IPS-NIHi7 (cell line): ENCODE results near the gene ACTL7B.
"Not testable (repeated sequence)": the region's sequence is repeated elsewhere in the genome, so short reads cannot be mapped to it uniquely, and the experiment has no call there.

Experiments used
- DNase-seq: peaks from one replicate; pipeline ENCODE4 v3.0.0; 2012; ENCODE audit warnings: mixed read lengths; ENCODE audit errors: extremely low spot score

ACTL7B gene

DNA sequence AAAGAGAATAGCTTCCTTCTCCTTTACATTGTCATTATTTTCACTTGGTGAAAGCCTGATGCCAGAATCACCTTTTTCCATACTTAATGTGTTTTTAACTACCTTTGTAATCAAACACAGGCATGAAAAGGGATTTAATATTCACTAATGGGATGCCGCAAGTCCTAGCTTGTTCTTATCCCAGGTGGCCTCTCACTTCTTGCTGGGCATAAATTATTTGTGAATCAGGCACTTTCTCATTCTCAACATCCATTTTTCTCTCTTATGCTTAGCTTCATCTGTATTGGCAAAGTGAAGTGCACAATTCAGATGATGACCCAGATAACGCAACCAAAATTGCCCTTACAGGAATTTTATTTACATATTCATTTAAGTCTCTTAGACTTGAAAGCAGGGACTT, 10.9 kb downstream of the ACTL7B start:
- DNase-seq = no peak

DNA sequence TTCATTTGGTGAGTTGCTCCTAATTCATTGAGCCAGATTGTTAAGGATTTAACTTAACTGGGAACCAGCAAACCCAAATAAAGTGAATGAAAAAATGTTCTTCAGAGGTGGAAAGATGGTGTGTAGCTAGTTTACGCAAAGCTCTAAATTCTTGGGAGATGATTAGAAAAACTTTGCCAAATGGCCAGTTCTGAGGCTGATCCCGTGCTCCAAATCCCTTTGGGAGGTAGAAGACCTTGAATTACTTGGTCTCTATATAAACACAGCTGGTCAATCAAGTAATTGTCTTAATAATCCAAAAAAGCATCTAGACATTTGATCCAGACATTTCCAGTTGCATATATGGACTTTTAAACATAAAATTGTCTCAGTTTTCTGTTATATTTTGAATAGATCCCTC, 11.4 kb downstream of the ACTL7B start:
- no peak for DNase-seq

DNA sequence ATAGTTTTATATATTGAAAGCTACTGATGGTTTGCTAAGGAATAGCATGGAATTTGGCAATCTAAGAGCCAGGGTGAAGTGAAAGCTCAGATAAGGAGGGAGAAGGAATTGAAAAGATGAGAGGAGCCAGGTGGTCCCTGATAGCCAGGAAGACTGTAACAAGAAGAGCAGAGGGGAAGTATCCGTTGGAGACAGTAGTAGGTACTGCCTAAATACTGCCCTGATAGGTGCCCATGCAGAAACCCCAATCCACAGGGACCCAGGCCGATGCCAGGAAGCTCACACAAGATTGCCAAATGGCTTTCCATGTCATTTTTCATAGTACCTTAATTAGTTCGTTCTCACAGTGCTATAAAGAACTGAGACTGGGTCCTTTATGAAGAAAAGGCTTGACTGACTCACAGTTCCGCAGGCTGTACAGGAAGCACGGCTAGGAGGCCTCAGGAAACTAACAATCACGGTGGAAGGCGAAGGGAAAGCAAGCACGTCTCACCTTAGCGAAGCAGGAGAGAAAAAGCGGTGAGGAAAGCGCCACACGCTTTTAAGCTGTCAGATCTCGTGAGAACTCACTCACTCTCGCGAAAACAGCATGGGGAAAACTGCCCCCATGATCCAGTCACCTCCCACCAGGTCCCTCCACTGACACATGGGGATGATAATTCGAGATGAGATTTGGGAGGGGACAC, 13.0 kb downstream of the ACTL7B start:
- no peak for DNase-seq

DNA sequence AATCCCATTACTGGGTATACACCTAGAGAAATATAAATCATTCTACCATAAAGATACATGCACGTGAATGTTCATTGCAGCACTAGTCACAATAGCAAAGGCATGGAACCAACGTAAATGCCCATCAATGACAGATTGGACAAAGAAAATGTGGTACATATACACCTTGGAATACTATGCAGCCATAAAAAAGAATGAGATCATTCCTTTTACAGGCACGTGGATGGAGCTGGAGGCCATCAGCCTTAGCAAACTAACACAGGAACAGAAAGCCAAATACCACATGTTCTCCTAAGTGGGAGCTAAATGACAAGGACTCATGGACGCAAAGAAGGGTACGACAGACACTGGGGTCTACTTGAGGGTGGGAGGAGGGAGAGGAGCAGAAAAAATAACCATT, 16.2 kb downstream of the ACTL7B start:
- DNase-seq = not testable (repeated sequence)

DNA sequence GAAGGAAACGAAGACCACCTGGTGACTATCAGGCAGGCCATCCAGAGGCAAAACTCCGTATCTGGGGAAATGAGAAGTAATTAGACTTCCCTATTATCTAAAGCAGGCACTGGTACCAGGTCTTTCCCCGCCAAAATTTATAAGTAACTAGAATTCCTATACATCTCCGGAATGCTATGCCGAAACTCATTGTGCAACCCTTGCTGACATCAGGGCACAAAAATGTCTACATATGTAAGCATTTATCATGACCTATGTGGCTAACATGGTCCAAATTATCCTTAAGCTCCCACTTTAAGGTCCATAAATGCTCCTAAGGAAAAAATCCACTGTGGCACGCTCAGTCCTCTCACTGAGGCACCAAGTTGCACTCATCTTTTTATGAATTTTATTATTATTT, 17.8 kb downstream of the ACTL7B start:
- no peak for DNase-seq

DNA sequence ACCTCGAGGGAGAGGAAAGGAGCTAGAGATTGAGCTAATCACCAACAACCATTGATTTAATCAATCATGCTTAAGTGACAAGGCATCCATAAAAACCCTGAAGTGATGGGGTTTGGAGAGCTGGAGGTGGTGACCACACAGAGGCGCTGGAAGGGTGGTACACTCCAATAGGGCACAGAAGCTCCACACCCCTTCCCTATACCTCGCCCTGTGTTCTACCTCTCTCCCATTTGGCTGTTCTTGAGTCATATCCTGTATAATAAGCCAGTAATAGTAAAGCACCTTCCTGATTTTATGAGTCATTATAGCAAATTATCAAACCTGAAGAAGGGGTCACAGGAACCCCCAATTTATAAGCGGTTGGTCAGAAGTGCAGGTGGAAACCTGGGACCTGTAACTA, 18.3 kb downstream of the ACTL7B start:
- DNase-seq = no peak

DNA sequence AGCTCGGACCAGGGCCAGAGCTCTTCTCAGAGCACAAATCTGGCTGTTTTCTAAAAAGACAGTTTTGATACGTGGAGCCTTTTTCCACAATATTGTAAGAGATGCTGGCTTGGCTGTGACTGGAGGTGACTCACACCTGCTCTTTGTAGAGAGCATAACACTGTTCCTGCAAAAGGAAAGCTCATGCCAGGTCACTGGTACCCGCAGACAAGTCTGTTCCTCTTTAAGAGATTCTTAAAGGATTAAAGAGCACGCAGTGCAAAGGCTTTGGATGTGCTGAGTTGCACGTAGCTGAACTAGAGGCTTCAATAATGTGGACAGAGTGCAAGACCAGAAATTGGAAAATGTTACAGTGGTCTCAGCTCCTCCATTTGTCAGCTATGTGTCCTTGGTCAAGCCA, 19.0 kb downstream of the ACTL7B start:
- no peak for DNase-seq

DNA sequence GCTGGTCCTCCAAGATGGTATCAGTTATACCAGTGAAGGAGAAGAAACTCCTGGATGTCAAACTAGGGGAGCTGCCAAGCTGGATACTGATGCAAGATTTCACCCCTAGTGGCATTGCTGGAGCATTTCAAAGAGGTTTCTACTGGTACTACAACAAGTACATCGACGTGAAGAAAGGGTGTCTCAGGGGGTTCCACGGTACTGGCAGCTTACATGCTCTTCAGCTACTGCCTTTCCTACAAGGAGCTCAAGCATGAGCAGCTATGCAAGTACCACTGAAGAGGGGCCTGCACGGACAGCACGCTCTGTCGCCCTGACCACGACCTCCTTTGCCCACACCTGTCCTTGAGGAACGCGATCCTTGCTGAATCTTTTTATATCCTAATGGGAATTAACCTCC, 19.5 kb downstream of the ACTL7B start:
- DNase-seq = no peak

DNA sequence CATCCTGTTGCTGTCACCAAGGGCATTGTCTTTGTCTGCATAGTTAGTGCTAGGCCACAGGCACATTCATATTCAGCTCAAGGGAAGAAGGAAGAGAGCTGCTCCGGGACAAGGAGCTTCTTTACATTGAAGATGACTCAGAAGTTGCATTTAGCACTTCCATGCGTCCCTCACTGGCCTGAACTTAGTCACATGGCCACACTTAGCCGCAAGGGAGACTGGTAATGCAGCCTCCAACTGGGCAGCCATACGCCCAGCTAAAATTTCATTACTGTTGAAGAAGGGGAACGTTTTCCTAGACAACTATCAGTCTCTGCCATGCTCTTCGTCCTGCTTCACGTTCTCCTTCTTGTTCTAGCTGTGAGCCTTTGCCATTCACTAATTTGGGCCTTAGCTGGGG, 20.0 kb downstream of the ACTL7B start:
- no peak for DNase-seq

DNA sequence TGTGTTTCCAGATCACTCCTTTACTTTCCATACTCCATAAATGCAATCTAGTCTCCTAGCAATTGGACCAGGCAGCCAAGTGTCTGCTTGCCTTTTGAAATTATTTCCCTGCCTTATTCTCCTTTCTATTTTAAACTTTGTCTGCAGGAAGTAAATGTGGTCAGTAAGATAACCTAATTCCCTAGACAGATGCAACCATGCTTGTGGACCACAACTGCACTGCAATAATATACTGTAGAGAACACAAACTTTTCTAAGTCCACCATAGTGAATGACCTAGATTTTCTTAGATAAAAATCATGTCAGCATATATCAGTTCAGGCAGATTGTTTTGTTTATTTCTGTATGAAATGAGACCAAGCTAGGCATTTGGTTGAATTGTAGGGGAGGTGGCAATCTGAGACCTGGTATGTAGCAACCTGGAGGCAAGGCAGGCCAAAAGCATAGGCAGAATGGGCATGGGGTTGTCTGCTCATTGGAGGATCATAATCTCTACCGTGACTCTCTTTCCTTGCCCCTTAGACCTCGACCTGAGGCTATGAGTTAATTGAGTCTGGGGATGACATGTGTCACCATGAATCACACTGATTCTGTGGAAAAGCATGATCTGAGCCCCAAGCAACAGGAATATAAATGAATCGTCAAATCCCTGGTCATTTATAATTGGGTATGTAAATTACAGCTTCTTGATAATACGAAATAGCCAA, 20.7 kb downstream of the ACTL7B start:
- no peak for DNase-seq

DNA sequence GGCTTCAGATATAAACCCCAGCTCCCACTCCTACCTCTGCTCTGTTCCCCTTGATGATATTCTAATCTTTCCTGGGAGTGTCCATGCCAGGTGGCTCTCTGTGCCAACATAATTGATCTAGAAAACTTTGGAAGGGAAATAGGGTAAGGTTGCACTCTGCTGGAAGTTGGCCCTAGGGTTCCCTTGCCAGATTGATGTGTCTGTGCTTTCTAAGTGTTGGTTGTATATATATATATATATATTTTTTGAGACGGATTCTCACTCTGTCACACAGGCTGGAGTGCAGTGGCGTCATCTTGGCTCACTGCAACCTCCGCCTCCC, 23.6 kb downstream of the ACTL7B start:
- DNase-seq = no peak

DNA sequence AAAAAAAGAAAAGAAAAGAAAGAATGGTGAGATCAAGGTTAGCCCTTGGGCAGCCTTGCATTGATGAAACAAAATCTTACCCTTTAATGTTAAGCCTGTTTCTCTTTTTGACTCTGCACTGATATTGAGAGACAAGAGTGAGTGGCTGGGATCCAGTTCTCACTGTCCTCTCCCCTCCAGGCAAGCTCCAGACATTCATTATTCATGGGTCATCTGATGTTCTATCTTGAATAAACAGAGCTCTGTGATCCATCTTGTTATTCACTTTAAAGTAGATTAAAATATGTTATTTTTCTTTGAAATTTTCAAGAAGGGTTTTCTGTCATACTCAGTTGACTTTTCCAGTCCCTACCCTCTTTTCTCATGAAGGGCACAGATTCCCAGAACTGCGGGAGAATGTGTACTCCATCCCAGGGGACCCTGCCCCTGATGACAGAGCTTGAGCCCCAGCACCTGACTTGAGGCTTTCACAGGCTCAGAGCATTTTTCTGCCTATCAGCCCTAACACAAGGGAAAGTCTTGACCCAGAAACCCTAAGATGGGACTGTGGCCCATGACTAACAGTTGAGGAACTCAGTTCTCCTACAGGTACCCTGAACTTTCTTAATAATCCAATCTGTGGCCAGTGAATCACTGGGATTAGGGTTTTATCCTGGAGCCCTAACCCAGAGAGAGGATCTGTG, 24.1 kb downstream of the ACTL7B start:
- no peak for DNase-seq

DNA sequence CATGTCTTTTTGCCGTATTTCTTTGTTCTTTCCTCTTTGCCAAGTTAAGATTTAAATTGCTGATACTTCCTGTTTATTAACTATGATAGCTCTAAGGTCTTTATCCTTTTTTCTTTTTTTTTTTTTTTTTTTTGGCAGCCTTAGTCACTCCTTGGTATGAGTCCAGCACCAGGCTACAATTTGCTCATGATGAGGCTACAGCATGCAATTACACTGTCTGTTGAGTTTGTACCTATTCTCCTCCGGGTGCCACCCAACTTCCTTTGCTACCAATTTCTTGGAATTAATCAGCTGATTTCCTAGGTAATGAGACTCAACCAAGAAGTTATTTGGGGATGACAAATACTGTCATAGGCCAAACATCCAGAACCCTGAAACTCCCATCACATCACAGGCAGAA, 25.5 kb downstream of the ACTL7B start:
- DNase-seq = no peak

DNA sequence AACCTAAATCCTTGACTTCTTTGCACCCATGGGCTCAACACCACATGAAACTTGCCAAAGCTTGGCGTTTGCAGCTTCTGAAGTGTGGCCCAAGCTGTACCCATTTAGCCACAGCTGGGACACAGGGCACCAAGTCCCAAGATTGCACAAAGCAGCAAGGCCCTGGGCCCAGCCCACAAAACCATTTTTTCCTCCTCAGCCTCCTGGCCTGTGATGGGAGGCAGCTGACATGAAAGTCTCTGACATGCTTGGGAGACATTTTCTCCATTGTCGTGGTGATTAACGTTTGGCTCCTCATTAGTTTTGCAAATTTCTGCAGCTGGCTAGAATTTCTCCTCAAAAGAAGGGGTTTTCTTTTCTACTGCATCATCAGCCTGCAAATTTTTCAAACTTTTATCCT, 32.0 kb downstream of the ACTL7B start:
- no peak for DNase-seq

DNA sequence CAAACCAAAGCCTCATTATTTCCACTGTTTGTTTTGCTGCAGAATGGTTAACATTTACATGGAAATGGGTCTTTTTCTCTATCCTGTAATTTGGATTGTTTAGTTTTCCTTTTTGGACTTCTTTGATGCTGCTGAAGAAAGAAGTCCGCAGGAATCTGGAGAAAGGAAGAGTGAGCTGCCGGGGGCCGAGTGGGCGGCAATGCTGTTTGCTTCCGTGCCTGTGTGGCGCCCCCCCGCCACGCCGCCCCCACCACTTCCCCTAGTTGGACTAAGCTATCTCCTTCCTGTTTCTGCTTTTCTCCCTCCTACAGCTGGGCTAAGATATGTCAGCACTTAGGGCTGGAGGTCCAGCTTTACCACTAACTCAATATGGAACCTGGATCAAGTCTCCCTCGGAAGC, 39.7 kb downstream of the ACTL7B start:
- no peak for DNase-seq

DNA sequence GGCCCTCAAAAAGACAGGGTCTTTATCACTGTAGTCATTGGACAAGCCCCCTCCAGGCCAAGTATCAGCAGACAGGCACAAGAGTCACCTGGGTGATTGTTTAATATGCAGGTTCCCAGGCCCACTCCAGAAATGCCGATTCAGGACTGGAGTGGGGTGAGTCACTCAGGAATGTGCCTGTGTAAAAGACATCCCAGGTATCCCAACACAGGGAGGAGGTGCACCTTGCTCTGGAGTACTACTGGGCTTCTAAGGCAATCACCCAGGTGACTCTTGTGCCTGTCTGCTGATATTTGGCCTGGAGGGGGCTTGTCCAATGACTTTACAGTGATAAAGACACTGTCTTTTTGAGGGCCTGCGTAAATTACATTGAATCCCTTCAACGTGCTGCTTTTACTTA, 40.6 kb downstream of the ACTL7B start:
- peak; percentile 43 for DNase-seq

DNA sequence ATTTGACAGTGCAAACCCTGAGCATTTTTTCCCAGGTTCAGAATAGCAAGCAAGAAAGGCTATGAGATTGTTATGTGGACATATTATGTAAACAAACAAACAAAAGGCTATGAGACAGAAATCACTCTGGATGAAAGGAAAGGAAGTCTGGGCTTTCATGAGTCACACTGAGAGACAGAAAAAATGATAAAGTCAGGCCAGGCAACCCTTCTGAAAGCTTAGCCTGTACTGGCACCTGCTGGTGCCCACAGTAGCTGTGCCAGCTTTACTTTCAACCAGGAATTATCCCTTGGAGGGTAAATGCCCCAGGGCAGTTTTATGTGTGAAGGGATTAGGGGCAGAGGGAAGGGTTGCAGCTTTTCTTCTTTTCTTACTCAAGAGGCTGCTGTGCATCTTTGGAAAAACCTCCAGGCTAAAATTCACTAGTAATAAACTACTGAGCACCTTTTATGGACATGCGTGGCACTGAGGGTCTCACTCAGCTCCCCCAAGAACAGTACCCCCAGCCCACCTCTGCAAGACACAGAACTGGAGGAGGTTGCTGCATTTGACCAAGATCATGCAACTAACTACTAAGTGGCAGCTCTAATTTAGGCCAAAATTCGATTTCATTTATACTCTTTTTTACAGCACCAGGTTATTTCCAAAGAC, 41.7 kb downstream of the ACTL7B start:
- peak; percentile 38 for DNase-seq

DNA sequence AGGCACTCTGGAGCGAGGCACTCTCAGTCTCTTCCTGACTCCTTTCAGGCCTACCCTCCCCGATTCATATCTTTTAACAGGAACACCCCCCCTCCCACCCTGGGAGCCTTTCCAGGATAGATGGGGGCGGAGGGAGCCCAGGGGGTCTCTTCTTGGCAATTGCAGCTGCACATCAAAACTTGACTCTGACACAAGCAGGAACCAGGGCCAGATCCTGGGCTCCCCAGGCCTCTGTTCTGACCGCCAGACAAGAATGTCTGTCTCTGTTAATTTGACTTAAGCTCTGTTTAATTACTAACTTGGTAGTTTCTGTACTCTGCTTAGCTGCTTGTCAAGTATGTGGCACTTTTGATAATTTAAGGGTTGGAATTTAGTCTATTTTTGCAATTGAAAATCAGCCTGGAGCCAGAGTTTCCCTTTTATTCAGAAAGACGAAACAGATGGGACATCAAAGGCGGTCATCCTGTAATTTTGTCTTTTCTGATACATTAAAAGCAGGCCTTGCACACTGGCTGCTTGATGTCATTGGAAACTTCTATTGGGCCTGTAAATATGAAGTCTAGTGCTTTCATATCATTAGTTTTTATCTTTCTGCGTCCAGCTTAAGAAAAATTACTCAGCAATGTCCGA, 43.3 kb downstream of the ACTL7B start:
- no peak for DNase-seq

DNA sequence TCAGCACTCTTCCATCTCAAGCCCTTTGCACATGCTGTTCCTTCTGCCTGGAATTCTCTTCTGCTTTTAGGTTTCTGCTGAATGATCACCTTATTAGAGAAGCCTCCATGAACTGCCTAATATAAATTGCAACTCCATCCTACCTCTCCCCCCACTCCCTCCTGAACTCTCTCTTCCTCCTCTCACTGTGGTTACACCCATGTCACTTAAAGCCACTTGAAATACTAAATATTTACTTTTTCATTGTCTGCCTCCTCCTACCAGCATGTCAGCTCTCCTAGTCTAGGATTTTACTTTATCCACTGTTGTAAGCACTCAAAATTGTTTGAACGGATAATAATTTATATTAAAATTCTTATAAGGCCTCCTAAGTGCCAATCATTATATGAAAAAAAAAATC, 43.8 kb downstream of the ACTL7B start:
- DNase-seq = no peak

DNA sequence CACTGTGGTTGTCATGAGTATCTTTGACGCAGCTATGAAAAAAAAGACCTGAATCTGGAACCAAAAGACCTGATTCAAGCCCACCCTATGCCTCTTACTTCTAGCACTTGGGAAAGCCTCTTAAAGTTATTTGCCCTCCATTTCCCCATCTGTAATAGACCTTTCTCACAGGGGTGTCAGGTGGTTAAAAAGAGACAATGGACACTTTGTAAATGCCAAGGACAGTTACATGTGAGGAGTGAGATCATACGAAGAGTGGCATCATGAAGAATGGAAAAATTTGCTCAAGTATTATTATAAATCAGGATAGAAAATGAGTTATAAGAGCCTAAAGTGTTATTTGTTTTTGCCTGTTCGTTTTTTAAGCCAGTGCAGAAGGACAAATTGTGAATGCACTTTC, 46.5 kb downstream of the ACTL7B start:
- DNase-seq = no peak
